Fibroblast of the aortic adventitia (primary cell): ENCODE measurements around the gene PIP5K1B. TPM values are rescaled to one million over a fixed set of nuclear protein-coding genes. Genes with fewer than 3 reads are reported as not detected.

Experiments used
- DNase-seq: peaks from one replicate; pipeline ENCODE4 v3.0.0-alpha.2; 2010; ENCODE audit warnings: low read depth
- H3K4me3 ChIP-seq: 2 replicates; pipeline ENCODE4 v1.5.1; 2011; ENCODE audit warnings: low read depth, mild to moderate bottlenecking, control low read depth, low read length, moderate library complexity
- CTCF ChIP-seq: IDR thresholded peaks from 2 replicates; pipeline ENCODE4 v1.5.1; 2011; ENCODE audit warnings: mild to moderate bottlenecking, low read length, control low read depth, inconsistent platforms; ENCODE audit not compliant: insufficient read depth
- total RNA-seq: library from RNA; depleted of rRNA; stranded (reverse); fragments of >200 nt; gene quantifications from 2 replicates; pipeline ENCODE4 v1.2.3, GENCODE V29; 2012; ENCODE audit warnings: low replicate concordance

The PIP5K1B gene
- total RNA-seq, 1 donor = not detected

GRCh38 chr9:68931821-68932220 lies 226.8 kb downstream of the PIP5K1B start:
- no peak overlapping the region for H3K4me3 ChIP-seq
- no peak for DNase-seq
- TF ChIP-seq CTCF = no peak

DNA sequence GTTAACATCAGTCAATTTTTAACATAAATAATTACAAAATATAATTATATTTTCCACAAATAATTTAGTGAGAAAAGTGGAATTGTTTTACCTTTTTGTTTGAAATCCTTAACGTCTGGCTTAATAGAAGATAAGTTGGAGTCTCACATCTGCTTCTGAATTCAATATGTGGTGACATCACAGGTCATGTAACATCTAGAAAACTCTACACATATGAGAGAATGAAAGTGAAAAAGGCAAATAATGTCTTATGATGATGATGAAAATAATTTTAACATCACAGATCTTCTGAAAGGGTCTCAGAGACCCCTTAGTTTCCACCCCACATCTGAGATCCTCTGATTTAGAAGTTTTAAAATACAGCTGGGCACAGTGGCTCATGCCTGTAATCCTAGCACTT lies 227.4 kb downstream of the PIP5K1B start:
- no peak overlapping the region for H3K4me3 ChIP-seq
- TF ChIP-seq CTCF = no peak
- DNase-seq = no peak

DNA sequence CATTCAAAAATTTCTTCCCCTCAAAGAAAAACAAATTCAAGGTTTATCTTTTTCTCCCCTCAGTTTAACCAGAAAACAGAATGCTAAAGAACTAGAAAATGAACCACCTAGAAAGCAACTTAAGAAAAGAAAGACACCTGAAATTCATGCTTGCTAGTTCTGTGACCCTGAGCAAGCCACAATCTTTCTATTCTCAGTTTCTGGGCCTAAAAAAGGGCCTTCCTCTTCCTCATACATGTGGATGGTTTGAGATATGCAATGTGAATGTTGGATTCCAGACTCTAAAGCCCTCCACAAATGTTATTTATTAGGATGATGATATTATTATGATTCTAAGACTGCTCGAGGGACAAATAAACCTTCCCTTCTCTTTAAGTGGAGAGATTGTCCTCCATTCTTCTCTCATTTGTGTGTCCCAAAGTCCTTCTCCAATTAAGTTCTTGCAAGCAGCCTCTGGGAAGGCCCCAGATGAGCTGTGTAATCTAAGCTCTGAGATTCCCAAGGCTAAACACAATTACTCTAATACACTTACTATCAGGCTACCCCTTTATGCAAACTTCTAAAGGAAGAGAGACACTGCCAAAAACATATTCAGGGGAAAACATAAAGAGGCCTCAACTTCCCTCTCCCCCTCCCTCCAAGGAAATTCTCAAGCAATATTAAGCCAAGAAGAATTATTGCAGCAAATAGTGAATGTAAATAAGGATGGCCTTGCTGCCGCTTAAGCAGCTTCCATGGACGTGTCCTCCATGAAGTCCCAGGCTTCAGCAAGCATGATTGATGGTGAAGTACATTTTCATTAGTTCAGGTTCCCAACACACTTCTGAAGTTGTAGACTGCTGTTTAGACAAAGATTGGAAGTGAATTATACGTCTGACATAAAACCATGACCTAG lies 228.6 kb downstream of the PIP5K1B start:
- DNase-seq = no peak
- no peak overlapping the region for H3K4me3 ChIP-seq
- no peak for TF ChIP-seq CTCF

DNA sequence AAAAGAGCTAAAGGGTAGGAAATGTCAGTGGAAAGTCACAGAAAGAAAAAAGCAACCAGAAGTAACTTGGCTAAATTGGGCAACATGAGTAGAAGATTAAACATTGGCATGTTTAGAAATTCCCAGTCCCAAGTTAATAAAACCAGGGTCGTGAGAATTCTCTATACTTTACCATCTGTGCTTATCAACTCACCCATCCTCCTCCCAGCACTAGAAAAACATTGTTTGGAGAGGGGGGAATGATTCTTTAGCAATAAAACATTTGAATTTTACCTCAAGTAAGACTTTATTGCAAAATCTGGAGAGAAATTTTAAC lies 229.2 kb downstream of the PIP5K1B start:
- no peak for TF ChIP-seq CTCF

GRCh38 chr9:68940573-68940972 lies 235.5 kb downstream of the PIP5K1B start:
- no peak for DNase-seq

More for the DNA sequence above, 229.2 kb downstream of the PIP5K1B start:
- H3K4me3 ChIP-seq = no peak overlapping the region
- DNase-seq = no peak

GRCh38 chr9:68941780-68942459 lies 236.9 kb downstream of the PIP5K1B start:
- no peak for TF ChIP-seq CTCF
- no peak for DNase-seq
- no peak overlapping the region for H3K4me3 ChIP-seq

More at GRCh38 chr9:68940573-68940972, 235.5 kb downstream of the PIP5K1B start:
- H3K4me3 ChIP-seq = no peak overlapping the region
- TF ChIP-seq CTCF = no peak
